Measurements from ENCODE around the gene ACTN1.
A peak's percentile ranks its signal among the peaks of the same experiment; 100 is the strongest.

Gene ACTN1

GRCh38 chr14:68979722-68980451, 785 bp upstream of the ACTN1 start:
- no peak for DNase-seq (ENCODE audit: low read depth)
- TF ChIP-seq CTCF (IDR thresholded peaks at IDR 0.05; ENCODE audit: low read length, missing control alignments), result no peak
- peak overlapping the region; percentile 95 for H3K4me3 ChIP-seq (replicated peaks; ENCODE audit: low read depth, low read length)

DNA sequence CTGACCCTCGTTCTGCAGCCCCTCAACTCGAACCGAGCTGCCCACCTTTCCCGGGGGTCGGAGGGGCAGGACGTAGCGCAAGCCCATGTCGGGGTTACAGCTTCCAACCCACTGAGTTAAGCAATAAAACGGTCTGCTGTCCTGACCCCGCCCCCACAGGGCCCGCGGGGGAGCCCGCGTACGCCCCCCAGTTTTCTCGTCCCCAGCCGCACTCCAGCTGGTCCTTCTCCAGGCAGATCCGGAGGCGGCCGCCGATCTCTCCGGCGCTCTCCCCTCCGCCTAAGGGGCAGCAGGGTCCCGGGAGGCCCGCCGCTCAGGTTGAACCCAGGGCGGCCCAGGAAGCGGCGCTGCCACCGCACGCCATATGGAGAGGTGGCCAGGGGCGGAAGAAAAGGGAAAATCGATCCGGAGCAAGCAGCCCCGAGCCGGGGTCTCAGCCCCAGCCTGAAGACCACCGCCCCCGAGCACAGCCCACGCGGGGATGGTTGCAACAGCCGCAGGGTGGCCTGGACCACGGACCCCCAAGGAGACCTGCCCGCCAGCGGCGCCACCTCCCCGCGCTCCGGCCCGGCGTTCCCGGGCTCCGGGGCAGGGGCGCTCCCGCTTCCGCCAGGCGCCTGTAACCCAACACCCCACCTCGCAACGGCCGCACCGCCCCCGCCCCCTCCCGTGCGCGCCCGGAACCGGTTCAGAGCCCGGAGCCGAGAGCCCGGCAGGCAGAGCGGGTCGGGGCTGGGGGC, 760 bp downstream of the ACTN1 start:
- peak overlapping the region; percentile 95 for H3K4me3 ChIP-seq (replicated peaks; ENCODE audit: low read depth, low read length)
- no peak for TF ChIP-seq CTCF (IDR thresholded peaks at IDR 0.05; ENCODE audit: low read length, missing control alignments)
- peak; percentile 50 for DNase-seq (ENCODE audit: low read depth)

GRCh38 chr14:68977718-68978171, 1.4 kb downstream of the ACTN1 start:
- DNase-seq (ENCODE audit: low read depth), result peak; percentile 86
- peak; percentile 1 for TF ChIP-seq CTCF (IDR thresholded peaks at IDR 0.05; ENCODE audit: low read length, missing control alignments)
- H3K4me3 ChIP-seq (replicated peaks; ENCODE audit: low read depth, low read length), result peak overlapping the region; percentile 95

GRCh38 chr14:68977180-68977717, 1.9 kb downstream of the ACTN1 start:
- no peak for DNase-seq (ENCODE audit: low read depth)
- no peak for TF ChIP-seq CTCF (IDR thresholded peaks at IDR 0.05; ENCODE audit: low read length, missing control alignments)
- H3K4me3 ChIP-seq (replicated peaks; ENCODE audit: low read depth, low read length), result peak overlapping the region; percentile 95

- no peak for DNase-seq (ENCODE audit: low read depth)
These were observed 2.7 kb downstream of the ACTN1 start for GRCh38 chr14:68976160-68977067.

More at GRCh38 chr14:68976160-68977067, 2.7 kb downstream of the ACTN1 start:
- TF ChIP-seq CTCF (IDR thresholded peaks at IDR 0.05; ENCODE audit: low read length, missing control alignments), result no peak
- peak overlapping the region; percentile 95 for H3K4me3 ChIP-seq (replicated peaks; ENCODE audit: low read depth, low read length)

Data from fibroblast of pulmonary artery (primary cell).